SIG-M5 treated with dmso at 0.1 percent for 504 hours (cell line): ENCODE measurements around the gene CD44.

Source experiments
- DNase-seq: peaks from one replicate; lab custom pipeline; 2025; ENCODE audit not compliant: unreplicated experiment; lab: John Stamatoyannopoulos, UW

The CD44 gene

GRCh38 chr11:35136311-35136710 lies 2.7 kb upstream of the CD44 start:
- no peak for DNase-seq

- DNase-seq, result no peak
Measured at GRCh38 chr11:35138058-35138457, 913 bp upstream of the CD44 start.

DNA sequence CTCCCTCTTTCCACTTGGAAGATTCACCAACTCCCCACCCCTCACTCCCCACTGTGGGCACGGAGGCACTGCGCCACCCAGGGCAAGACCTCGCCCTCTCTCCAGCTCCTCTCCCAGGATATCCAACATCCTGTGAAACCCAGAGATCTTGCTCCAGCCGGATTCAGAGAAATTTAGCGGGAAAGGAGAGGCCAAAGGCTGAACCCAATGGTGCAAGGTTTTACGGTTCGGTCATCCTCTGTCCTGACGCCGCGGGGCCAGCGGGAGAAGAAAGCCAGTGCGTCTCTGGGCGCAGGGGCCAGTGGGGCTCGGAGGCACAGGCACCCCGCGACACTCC lies 397 bp upstream of the CD44 start:
- DNase-seq, result no peak

DNA sequence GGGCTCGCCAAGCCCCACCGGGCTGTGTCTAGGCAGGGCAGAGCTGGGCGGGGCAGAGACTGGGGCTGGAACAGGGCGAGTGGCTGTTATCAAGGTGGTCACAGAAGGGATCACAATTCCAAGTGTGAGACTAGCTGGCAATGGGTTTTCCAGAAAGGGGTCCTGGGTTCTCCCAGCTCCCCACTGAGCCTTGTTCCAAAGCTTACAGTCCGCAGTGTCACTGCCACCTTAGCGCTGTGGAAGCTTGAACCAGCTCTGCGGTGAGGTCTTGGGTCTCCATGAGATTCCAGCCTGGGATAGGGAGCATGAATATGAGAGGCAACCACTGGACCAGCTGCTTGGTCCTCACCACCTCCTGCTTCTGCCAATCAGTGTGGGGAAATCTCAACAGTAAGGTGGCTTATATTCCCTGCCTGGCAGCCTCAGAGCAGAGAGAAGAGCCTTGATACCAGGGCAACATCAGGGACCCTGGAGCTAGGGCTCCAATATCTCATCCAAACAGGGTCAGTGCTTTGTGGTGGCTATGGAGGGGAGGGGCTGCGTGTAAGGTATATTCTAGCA lies 831 bp downstream of the CD44 start:
- DNase-seq, result no peak

GRCh38 chr11:35141071-35141470 lies 2.1 kb downstream of the CD44 start:
- DNase-seq, result no peak

GRCh38 chr11:35141571-35141971 lies 2.6 kb downstream of the CD44 start:
- DNase-seq, result peak; percentile 88

- peak; percentile 25 for DNase-seq
Measured at GRCh38 chr11:35142481-35143075, 3.6 kb downstream of the CD44 start.

- no peak for DNase-seq
Measured at GRCh38 chr11:35143297-35144135, 4.5 kb downstream of the CD44 start.

GRCh38 chr11:35144136-35144741 lies 5.3 kb downstream of the CD44 start:
- DNase-seq, result peak; percentile 85

GRCh38 chr11:35144806-35145205 lies 5.8 kb downstream of the CD44 start:
- DNase-seq, result no peak

DNA sequence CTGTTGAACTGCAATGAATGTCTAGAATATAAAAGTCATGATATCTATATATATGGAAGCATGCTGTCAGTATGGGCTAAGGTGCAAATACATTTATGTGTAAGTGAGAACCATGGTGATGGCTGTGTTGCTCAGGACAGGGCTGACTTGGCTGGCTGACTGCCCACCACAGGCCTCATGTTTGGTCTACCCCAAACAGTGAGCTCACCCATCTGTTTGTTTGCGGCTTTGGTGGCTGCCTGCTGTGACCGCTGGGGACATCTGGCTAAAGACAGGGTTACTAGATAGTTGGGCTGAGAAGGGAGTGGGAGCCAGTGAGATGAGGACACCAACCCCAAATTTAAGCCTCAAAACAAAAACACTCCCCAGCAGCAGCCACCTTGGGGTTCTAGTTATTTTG lies 6.3 kb downstream of the CD44 start:
- no peak for DNase-seq

DNA sequence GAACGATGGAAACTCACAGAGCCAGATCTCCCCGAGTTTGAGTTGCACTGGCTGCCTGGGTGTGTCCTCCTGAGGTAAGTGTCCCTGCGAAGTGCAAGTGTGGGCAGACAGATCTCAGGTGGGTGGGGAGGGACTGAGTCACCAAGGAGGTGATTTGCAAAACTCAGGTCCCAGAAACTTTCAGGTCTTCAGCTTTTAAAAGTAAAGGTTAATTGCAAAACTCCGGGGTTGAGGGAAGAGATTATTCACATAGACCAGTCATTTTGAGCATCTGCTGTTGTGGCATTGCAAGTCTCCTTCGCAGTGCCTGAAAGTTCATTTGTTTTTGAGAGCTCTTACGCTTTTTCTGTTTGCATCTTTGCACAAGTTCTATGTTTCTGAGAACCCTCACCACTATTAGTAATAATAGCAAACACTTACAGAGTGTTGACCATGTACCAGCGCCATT lies 7.1 kb downstream of the CD44 start:
- DNase-seq, result no peak

- peak; percentile 19 for DNase-seq
Measured at GRCh38 chr11:35146711-35147110, 7.7 kb downstream of the CD44 start.

GRCh38 chr11:35147235-35147634 lies 8.3 kb downstream of the CD44 start:
- no peak for DNase-seq

- DNase-seq, result no peak
Measured at GRCh38 chr11:35148163-35148837, 9.3 kb downstream of the CD44 start.

- DNase-seq, result no peak
Measured at GRCh38 chr11:35150454-35150853, 11.5 kb downstream of the CD44 start.

- no peak for DNase-seq
Measured at GRCh38 chr11:35151241-35151640, 12.3 kb downstream of the CD44 start.

DNA sequence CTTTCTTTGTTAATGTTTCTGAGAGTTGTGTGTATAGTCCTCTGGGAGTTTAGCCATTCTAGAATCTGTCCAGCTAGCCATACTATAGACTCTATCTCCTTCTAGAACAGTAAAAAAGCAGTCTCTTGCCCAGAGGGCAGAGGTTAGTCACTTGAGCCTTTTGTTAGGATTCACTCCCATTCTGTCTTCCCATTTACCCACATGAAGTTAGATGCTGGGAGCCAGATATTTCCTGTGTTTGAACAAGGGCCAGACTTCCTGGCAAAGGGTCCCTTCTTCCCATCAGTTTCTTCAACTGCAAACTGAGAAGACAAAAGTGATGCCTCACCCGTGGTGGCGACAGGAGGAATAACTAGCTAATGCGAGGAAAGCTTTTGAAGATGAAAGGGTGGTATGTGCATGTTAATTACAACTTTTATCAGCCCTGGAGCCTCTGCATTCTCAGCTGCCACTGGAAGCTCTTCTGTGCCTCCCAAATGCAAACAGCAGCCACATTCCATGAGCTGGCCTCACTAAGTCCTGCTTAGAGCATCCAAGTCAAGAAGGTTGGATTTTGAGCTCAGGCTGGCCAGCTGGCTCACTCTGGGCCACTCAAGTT lies 12.8 kb downstream of the CD44 start:
- DNase-seq, result no peak

GRCh38 chr11:35152575-35152974 lies 13.6 kb downstream of the CD44 start:
- DNase-seq, result no peak

DNA sequence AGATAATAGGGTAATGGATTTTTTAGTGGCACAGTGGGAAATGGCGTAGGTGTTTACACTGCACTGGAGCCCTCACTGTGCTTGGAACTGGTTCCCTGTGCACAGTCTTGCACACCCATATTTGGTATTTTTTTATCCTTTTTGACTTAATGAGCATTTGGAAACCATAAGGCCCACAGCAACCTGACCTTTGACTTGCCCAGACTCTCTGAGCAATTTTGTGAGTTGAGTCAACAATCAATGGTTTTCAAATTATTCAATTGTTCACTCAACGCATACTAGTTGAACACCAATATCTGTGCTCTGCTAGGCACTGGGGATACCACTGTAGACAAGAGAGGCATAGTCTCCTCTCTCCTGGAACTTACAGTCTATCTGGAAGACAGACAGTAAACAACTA lies 14.3 kb downstream of the CD44 start:
- DNase-seq, result no peak

- no peak for DNase-seq
Measured at GRCh38 chr11:35154952-35155351, 16.0 kb downstream of the CD44 start.
